ENCODE measurements around the gene ZNF609. TPM values are rescaled to one million over a fixed set of nuclear protein-coding genes. Genes with fewer than 3 reads are reported as not detected.
A peak's percentile ranks its signal among the peaks of the same experiment; 100 is the strongest.

Gene ZNF609
- total and polyA plus RNA-seq, 10 of the 15 experiments (the other 5 are each of a cell fraction or from before 2014, with no cell fraction given), result 5.1 to 35.3 (median 13.6) TPM

DNA sequence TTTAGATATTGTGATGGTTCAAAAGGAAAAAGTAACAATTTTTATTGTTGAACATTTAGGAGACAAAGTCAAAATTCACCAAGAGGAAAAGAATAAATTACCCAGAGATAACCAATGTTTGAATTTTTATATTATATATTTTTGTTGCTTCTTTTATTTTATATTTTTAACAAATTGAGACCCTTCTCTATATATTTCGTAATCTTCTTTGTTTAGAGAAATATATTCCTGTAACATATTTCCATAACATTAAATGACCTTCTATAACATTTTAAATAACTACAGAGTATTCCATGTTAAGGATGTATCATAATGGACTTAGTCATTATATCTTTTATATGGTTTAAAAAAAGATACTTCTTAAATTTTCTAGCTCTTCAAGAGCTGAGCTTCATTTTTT, 187.0 kb downstream of the ZNF609 start (continued):
- no peak for TF ChIP-seq TCF3 (IDR thresholded peaks at IDR 0.05; ENCODE audit: borderline replicate concordance, insufficient read depth, low read depth, low read length)
- TF ChIP-seq, protein P1, sequence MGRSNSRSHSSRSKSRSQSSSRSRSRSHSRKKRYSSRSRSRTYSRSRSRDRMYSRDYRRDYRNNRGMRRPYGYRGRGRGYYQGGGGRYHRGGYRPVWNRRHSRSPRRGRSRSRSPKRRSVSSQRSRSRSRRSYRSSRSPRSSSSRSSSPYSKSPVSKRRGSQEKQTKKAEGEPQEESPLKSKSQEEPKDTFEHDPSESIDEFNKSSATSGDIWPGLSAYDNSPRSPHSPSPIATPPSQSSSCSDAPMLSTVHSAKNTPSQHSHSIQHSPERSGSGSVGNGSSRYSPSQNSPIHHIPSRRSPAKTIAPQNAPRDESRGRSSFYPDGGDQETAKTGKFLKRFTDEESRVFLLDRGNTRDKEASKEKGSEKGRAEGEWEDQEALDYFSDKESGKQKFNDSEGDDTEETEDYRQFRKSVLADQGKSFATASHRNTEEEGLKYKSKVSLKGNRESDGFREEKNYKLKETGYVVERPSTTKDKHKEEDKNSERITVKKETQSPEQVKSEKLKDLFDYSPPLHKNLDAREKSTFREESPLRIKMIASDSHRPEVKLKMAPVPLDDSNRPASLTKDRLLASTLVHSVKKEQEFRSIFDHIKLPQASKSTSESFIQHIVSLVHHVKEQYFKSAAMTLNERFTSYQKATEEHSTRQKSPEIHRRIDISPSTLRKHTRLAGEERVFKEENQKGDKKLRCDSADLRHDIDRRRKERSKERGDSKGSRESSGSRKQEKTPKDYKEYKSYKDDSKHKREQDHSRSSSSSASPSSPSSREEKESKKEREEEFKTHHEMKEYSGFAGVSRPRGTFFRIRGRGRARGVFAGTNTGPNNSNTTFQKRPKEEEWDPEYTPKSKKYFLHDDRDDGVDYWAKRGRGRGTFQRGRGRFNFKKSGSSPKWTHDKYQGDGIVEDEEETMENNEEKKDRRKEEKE (IDR thresholded peaks at IDR 0.05), result no peak
- TF ChIP-seq BCL11A (IDR thresholded peaks at IDR 0.05; ENCODE audit: low read depth, low read length), result no peak
- TF ChIP-seq SMAD1 (IDR thresholded peaks at IDR 0.05; ENCODE audit: low read depth, partially characterized antibody), result no peak

DNA sequence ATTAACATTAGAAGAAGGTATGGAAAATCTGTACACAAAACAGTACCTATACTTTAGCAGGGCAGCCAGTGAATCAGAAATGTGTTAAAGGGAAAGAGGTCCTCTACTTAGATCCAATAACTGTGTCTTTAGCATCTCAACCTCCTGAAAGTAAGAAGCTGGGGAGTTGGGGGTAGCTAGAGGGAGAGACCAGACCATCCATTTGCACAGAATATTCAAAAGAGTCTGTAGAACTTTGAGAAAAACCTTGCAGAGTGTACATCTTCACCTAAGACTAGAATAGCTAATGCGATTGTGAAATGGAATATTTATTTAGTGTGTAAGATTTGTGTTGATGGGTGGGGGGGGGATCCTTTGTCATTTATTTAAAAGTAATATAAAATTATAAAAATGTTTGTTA, 190.2 kb downstream of the ZNF609 start:
- in situ Hi-C loops (cut with MboI), result loop anchor here (25.0 kb wide), 1 partner anchor 438 kb away; no protein-coding TSS in a partner anchor
- Histone ChIP-seq H3K36me3 (ENCODE audit: control insufficient read depth in 2 of 2, insufficient read depth in 2 of 2, low read length in 1 of 2) (no peaks in the 10 kb centered on the region; a peak in 1 of 4 replicates), H3K4me1 (ENCODE audit: control insufficient read depth, insufficient read depth, low read length) (peaks cover 25% of the 10 kb centered on the region), H3K9me3 (replicated peaks; ENCODE audit: control insufficient read depth, insufficient read depth, low read length) (no peaks in the 10 kb centered on the region), H2AFZ (ENCODE audit: control insufficient read depth, low read depth, low read length) (no peak overlapping the region), H3K27me3 (replicated peaks in 1 of 2; ENCODE audit: control insufficient read depth in 2 of 2, insufficient read depth in 2 of 2, low read length in 1 of 2) (no peaks in the 10 kb centered on the region), H4K20me1 (ENCODE audit: control insufficient read depth, insufficient read depth) (no peaks in the 10 kb centered on the region), H3K9ac (ENCODE audit: control insufficient read depth, insufficient read depth, low read length) (no peak overlapping the region), H3K79me2 (ENCODE audit: control insufficient read depth, insufficient read depth, low read length) (peaks cover 9% of the 10 kb centered on the region), H3K27ac (ENCODE audit: control insufficient read depth, insufficient read depth) (peak overlapping the region; percentile 33), H3K4me2 (ENCODE audit: control insufficient read depth, insufficient read depth) (no peak overlapping the region), H3K4me3 (no peak overlapping the region)
- no peak for ATAC-seq
- TF ChIP-seq, protein P2, sequence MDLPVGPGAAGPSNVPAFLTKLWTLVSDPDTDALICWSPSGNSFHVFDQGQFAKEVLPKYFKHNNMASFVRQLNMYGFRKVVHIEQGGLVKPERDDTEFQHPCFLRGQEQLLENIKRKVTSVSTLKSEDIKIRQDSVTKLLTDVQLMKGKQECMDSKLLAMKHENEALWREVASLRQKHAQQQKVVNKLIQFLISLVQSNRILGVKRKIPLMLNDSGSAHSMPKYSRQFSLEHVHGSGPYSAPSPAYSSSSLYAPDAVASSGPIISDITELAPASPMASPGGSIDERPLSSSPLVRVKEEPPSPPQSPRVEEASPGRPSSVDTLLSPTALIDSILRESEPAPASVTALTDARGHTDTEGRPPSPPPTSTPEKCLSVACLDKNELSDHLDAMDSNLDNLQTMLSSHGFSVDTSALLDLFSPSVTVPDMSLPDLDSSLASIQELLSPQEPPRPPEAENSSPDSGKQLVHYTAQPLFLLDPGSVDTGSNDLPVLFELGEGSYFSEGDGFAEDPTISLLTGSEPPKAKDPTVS (IDR thresholded peaks at IDR 0.05; ENCODE audit: low read depth, low read length), result no peak
- no peak for TF ChIP-seq SUZ12 (IDR thresholded peaks at IDR 0.05; ENCODE audit: unreplicated experiment)
- no peak for TF ChIP-seq NRF1 (conservative IDR thresholded peaks at IDR 0.05; ENCODE audit: low read depth, low read length)
- no peak for TF ChIP-seq PAX8 (IDR thresholded peaks at IDR 0.05)
- no peak for TF ChIP-seq ZZZ3 (IDR thresholded peaks at IDR 0.05; ENCODE audit: control insufficient read depth, insufficient read length, low read depth)
- no peak for TF ChIP-seq FOXM1 (IDR thresholded peaks at IDR 0.05; ENCODE audit: low read depth, low read length)
- FAIRE-seq, result no peak
- BruUV-seq (replicated peaks), result no TSS peak
- ChIA-PET SMC1A (ENCODE audit: uncharacterized antibody, unreplicated experiment) (interaction anchor here (0.7 to 6.7 kb wide), 36 partner anchors 7 to 404 kb away, joined by 3 to 234 read pairs (median 6); partner anchors contain the start of genes TRIP4 and ZNF609), RAD21 (ENCODE audit: unreplicated experiment) (interaction anchor here (0.9 to 4.6 kb wide), 32 partner anchors 7 to 404 kb away, joined by 3 to 239 read pairs (median 9); partner anchors contain the start of genes TRIP4 and ZNF609), CTCF (interaction anchor here (0.6 to 4.3 kb wide), 15 partner anchors 7 to 441 kb away, joined by 3 to 93 read pairs (median 5); no protein-coding TSS in a partner anchor), POLR2A (interaction anchor here (0.5 to 4.2 kb wide), 11 partner anchors 7 to 404 kb away, joined by 3 to 63 read pairs (median 9); no protein-coding TSS in a partner anchor)
- intact Hi-C loops (cut with micrococcal nuclease; ENCODE audit: unreplicated experiment), result loop anchor here (5.0 to 10.0 kb wide), 3 partner anchors 78 to 446 kb away; no protein-coding TSS in a partner anchor
- DNase-seq (ENCODE audit: low read depth, low spot score), result no peak
- WGBS (ENCODE audit: insufficient coverage, insufficient replicate concordance, low lambda C conversion rate, missing lambda C conversion rate), result 100% methylated on average over 1 of the region's 1 CpG
